Choroid plexus epithelial cell (primary cell): ENCODE data around the gene PMFBP1.

Experiments
- DNase-seq: peaks from one replicate; pipeline ENCODE4 v3.0.0-alpha.2; 2010; ENCODE audit warnings: low read depth
- H3K4me3 ChIP-seq: 2 replicates; pipeline ENCODE4 v1.5.1; 2011; ENCODE audit warnings: low read depth, mild to moderate bottlenecking, control low read depth, low read length, moderate library complexity
- CTCF ChIP-seq: conservative IDR thresholded peaks from 2 replicates; pipeline ENCODE4 v1.5.1; 2011; ENCODE audit warnings: low read depth, mild to moderate bottlenecking, control low read depth, inconsistent platforms, low read length, moderate library complexity

Gene PMFBP1

GRCh38 chr16:72162105-72162692 is 9.8 kb downstream of the PMFBP1 start:
- peak; percentile 29 for DNase-seq
- H3K4me3 ChIP-seq = no peak overlapping the region
- no peak for TF ChIP-seq CTCF

- no peak for DNase-seq
- TF ChIP-seq CTCF = no peak
- no peak overlapping the region for H3K4me3 ChIP-seq
Observed at GRCh38 chr16:72159801-72160200, 12.2 kb downstream of the PMFBP1 start.

- TF ChIP-seq CTCF = no peak
- peak; percentile 69 for DNase-seq
- H3K4me3 ChIP-seq = no peak overlapping the region
Observed at GRCh38 chr16:72159386-72159785, 12.6 kb downstream of the PMFBP1 start.

GRCh38 chr16:72149676-72150464 is 22.1 kb downstream of the PMFBP1 start:
- DNase-seq = no peak
- no peak for TF ChIP-seq CTCF
- no peak overlapping the region for H3K4me3 ChIP-seq

- DNase-seq = no peak
- TF ChIP-seq CTCF = no peak
Observed at GRCh38 chr16:72142476-72142875, 29.5 kb downstream of the PMFBP1 start.

GRCh38 chr16:72139908-72140307 is 32.0 kb downstream of the PMFBP1 start:
- H3K4me3 ChIP-seq = no peak overlapping the region
- DNase-seq = no peak
- TF ChIP-seq CTCF = no peak

More at GRCh38 chr16:72142476-72142875, 29.5 kb downstream of the PMFBP1 start:
- H3K4me3 ChIP-seq = no peak overlapping the region
